Sciatic nerve (tissue), 2 donors: ENCODE results near the gene NR1I3. TPM values are rescaled to one million over a fixed set of nuclear protein-coding genes. Genes with fewer than 3 reads are reported as not detected.

Experiments
- ATAC-seq: fragments of 200-7000 bp; cut with Tn5 transposase; one replicate; pipeline ENCODE4 v1.9.1; 2020; ENCODE audit warnings: mild to moderate bottlenecking, moderate library complexity
- DNase-seq: peaks from one replicate; pipeline ENCODE4 v3.0.0-alpha.2; 2020; ENCODE audit warnings: low spot score
- intact Hi-C: fragments of 100-400 bp; cut with DNase I; formaldehyde crosslinking; loops from one replicate; pipeline ENCODE4 v1.14.2; 2022
- total RNA-seq: library from RNA; stranded (reverse); fragmentation: NEBNext Ultra II Directional; extraction: Animal tissue kit (Norgen Biotek cat#: 25700); gene quantifications from one replicate; pipeline ENCODE4 v1.2.1, GENCODE V29; 2021
- donor health status: DM: no; HTN: no; CAD: no.
- donor health status: DM: no; HTN: no; CAD: no.

NR1I3 gene
- total RNA-seq, 1 donor from 2014 or later: not detected

DNA sequence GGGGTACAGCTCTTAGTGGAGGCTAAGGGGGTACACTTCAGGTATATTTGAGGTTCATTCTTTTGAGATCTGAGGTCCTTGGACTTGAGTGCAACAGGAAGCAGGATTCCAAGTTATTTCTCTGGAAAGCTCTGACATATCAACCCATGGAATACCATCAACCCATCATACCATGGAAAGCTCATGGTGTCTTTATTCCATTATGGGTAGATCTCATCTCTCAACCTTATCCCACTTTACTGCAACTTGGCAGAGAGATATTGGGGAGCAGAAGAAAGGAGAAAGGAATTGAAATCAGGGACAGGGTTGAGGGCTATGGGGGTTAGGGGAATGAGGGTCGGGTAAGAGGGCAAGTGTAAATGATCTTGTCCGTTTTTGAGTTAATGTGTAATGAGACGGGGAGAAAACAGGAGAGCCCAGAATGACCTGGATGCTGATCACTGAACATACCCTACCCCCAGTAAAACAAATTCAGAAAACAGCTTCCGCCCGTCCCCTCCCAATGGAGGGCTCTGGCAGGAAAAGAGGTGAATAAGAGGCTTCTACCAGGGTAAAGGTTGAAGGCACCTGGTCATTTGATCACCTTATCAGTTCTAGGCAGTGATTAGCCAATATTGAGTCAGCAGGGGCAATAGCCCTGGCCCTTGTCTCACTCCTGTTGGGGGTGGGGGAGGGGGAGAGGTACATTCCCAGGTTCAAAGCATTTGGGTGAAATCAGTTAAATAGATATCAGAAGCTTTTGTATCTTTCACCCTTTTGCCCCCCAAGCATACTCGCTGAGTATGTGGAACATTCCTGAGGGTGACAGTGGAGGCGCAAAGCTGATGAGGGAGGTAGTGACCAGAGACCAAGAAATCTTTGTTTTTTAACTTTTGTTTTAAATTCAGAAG lies 14.0 kb downstream of the NR1I3 start:
- DNase-seq: peak; percentile 36
- ATAC-seq: no peak
- intact Hi-C loops: no loop called here

DNA sequence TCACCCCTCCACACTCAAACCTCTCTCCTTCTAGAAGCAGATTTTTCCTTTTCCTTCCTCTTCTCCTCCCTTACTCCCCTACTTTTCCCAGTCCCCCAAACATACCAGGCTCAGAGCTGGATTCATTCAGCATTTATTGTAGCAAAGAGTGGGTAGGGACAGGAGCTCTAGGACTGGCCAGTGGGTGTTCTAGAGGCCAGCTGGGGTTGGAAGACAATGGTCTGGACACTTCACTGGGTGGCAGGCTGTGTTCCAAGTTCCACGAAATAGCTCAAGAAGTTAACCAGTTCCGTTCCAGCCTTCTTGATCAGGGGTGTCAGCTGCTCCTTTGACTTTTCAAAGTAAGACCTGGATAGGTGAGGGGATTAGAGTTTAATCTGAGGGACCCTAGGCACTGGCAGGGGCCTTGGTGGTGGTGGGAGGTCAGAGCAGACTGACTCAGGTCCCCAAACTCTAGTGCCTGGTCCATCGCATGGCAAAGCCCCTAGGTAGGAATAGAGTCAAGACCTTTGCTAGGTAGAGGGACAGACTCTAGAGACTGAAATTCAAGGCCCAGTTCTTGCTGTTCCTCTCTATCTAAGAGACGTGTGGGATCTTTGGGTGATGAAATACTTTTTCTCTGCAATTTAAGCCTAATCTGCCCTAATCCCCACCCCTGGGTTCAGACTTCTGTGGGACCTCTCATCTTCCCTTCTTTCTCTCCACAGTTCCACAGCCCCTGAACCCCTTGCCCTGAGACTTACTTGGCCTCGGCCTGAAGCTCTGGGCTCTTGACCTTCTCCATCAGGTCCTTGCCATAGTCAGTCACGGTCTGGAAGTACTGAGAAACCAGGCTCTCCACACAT lies 15.6 kb downstream of the NR1I3 start:
- intact Hi-C loops: no loop called here
- peak; percentile 23 for DNase-seq
- no peak for ATAC-seq

DNA sequence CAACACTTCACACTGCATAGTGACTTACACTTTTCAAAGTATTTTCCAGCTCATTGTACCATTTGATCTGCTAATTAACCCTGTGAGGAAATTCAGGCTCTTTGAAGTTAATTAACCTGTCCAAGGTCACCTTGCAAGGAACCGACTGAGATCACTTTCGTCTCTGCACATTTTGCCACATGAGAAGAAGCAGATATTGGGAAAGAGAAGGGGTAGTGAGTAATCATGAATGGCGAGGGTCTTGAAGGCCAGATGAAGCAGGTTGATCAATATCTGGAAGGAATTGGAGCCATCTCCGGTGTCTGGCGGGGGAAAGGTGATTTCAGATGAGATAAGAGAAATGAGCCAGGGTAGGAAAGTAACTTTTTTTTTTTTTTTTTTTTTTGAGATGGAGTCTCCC lies 18.0 kb downstream of the NR1I3 start:
- intact Hi-C loops: no loop called here
- ATAC-seq: no peak
- DNase-seq: no peak

DNA sequence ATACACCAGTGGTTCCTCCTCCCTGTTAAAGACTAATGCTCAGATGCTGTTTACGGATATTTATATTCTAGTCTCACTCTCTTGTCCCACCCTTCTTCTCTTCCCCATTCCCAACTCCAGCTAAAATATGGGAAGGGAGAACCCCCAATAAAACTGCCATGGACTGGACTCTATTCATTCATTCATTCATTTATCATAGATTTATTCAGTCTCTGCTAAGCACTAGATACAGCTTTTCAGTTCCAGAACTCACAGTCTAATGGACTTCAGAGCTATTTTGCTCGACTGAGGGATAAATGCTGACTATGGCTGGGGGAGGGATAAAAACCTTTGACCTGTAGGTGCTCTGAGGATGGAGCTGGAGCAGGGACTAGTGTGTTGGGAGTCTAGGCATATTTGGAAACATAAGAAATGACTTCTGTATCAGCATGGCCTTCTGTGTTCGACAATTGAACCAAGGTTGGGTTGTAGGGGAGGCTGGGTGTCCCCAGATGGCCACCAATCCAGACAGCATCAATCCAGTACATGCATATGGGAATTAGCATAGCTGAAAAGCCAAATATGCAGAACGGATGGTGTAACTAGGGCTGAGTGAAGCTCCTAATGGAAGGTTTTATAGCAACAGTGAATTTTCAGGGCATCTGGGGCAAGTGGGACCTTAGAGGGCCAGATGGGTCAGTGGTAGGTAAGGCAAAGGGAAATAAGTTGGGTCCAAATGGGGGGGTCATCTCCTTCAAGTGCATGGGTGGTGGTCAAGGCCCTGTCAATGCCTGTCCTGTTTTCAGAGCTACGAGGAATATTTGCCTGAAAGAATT lies 18.7 kb downstream of the NR1I3 start:
- ATAC-seq (no peak), DNase-seq (no peak)
- intact Hi-C loops: no loop called here

DNA sequence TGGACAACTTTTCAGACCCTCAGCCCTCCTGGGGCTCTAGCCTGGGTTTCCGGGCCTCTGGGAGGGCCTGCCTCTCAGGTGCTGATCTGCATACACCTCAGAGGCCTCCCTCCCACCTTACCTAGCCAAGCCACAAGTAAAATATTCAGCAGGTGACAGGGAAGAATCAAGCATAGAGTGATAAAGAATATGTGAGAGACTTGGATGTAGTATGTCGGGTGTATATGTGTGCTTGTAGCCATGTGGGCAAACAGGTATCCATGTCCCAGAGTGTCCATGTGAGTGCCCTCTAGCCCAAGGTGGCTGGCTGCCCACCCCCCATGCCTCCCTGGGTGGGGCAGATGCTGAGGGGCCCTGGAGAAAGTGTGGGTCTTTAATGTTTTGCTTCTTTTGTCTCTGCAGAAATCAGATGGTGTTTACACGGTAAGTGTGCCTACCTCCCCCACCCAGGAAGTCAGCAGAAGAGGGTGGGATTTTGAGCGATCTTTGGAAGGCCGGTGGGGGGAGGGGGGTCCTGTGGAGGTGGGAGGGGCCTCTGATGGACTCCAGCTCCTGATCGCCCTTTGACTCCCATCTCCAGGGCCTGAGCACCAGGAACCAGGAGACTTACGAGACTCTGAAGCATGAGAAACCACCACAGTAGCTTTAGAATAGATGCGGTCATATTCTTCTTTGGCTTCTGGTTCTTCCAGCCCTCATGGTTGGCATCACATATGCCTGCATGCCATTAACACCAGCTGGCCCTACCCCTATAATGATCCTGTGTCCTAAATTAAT lies 19.5 kb downstream of the NR1I3 start:
- DNase-seq (no peak), ATAC-seq (no peak)
- intact Hi-C loops: no loop called here

DNA sequence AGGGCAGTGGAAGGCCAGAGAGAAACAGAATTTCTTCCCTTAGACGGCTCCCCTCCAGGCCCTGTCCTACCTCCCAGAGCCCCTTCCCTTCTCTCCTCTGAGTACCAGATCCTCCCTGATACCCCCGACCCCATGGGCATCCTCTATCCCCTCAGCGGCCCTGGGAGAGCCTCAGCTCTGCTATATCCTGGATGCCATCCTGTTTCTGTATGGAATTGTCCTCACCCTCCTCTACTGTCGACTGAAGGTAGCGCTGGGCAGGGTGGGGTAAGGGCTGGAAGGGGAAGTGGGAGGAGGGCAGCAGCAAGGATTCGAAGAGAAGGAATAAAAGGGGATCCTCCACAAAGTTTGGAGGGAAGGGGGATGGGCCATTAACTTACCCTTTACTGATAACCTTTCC lies 20.2 kb downstream of the NR1I3 start:
- ATAC-seq: peak; percentile 12
- intact Hi-C loops: no loop called here
- no peak for DNase-seq

DNA sequence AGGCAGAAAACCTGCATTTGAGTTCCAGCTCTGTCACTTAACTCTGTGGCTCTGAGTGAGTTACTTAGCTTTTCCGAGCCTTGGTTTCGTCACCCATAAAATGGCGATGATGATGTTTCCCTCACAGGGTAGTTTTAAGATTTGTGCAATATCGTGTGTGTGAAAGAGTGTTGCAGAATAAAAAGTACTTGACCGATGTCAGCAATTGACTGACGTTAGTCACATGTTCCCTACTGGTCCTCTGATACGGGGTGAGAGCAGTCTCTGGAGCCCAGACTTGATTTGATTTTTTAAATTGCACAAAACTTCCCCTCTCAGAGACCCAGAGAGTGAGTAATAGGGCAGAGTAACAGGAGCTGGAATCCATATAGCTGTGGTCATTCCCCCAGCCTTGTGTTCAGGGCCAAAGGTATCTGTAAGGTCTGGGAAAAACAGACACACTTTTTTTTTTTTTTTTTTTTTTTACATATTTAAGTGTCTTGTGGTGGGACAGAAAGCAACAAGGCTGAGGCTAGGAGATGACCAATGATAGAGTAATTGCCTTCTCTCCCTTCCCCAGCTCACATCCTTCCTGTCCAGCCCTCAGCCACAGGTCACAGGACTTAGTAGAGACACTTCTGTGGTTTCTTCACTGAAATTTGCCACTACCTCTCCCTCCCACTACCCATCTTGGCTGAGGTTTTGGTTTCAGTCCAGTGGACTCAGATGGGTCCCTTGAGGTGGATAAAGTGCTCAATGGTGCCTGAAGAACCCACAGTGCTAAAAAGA lies 20.9 kb downstream of the NR1I3 start:
- ATAC-seq (peak; percentile 72), DNase-seq (no peak)
- intact Hi-C loops: no loop called here

DNA sequence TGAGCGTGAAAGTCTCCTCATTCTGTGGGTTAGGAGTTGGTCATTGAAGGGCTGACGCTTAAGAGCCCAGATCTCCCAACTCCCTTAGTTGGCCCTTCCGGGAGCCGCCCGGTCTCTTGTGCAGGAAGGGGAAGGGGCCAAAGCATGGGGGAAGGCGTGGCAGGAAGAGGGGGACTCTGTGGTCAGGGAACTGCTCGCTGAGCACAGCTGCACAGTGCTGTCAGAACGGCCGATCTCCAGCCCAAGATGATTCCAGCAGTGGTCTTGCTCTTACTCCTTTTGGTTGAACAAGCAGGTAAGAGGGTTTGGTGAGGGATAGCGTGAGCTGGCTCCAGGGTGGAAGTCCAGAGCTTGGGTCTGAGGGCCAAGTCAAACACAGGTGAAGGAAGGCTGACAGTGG lies 22.9 kb downstream of the NR1I3 start, which contains the start of gene FCER1G:
FCER1G (plus strand) TSS at position 220 of the 400 bp plus-strand sequence; CDS start at position 247, 27 bp downstream.
- peak; percentile 75 for DNase-seq
- ATAC-seq: peak; percentile 61
- intact Hi-C loops: no loop called here

DNA sequence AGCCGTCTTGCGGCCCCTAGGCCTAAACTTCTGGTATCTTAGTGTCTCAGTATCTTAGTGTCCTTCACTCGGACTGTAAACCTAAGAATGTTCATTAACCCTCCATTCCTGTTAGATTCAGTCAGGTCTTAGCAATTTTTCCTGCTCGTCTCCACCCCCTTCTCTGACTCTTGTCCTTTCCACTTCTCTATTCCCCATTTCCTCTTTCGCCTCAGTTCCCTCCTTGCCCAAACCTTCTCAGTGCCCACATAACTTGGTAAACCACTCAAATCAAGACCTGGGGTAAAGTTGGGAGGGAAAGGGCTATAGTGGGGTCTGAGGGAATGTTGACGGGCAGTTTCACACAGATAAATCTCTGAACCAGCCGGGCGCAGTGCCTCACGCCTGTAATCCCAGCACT lies 23.6 kb downstream of the NR1I3 start:
- intact Hi-C loops: no loop called here
- no peak for ATAC-seq

DNA sequence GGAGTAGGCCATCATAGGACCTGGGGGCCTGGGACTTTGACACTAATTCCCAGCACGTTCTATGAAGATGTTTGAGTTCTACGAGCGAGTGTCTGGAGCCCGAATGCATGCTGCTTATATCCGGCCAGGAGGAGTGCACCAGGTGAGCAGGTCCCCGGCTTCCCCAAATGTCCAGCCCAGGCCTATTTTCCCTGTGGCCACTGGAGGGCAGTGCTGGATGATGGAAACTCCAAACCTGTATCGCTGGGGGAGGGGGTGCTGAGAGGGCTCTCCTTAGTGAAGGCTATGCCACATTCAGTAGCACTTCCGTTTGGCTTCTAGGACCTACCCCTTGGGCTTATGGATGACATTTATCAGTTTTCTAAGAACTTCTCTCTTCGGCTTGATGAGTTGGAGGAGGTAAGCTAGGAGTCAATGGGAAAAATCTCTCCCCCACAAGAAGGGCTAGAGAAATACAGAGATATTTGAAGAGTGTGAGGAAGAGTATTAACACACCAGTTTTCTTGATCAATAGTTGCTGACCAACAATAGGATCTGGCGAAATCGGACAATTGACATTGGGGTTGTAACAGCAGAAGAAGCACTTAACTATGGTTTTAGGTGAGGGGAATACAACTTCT lies 28.1 kb downstream of the NR1I3 start:
- peak; percentile 81 for ATAC-seq
- intact Hi-C loops: no loop called here
- peak; percentile 84 for DNase-seq

More for the DNA sequence above, 23.6 kb downstream of the NR1I3 start:
- no peak for DNase-seq

DNA sequence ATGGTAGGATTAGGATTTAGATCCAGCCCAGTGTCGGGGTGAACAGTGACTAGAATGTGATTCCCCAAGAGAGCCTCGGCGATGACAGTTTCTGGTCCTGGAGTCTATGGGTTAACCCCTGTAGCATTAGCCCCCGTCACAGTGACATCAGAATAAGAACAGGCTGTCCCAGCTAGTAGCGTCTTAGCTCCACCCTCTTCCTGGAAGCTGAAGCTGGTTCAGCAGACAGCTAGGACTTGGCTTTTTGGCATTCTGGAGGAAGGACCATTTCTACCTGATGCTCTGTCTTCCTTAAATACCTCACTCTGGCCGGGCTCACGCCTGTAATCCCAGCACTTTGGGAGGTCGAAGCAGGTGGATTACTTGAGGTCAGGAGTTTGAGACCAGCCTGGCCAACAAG lies 30.8 kb downstream of the NR1I3 start:
- intact Hi-C loops: no loop called here
- ATAC-seq: no peak
- DNase-seq: no peak

DNA sequence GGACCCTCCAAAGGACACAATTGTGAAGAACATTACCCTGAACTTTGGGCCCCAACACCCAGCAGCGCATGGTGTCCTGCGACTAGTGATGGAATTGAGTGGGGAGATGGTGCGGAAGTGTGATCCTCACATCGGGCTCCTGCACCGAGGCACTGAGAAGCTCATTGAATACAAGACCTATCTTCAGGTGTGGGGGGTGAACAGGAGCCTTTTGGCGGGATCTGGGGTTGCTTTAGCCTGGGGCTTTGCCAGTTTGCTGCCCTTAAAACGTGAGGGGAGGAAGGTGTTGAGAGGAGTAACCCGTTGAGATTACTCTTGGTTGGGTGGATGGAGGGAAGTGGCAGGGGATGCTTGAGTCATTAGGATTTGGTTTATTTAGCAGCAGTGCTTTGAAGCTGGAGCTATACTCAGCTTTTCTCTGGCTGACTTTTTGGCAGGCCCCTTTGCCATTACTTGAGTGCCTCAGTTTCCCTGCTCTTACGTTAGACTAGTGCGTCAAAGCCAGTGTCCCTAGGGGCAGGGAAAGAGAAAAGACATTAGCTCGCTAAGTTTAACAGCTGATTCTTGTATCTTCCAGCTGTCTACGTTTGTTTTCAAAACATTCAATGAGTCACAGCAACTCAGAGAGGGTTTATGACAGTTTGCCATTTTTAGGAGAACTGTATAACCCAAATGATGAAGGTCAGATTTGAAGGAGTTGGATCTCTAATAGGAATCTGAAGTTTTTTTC lies 31.4 kb downstream of the NR1I3 start:
- no peak for ATAC-seq
- intact Hi-C loops: no loop called here
- no peak for DNase-seq

DNA sequence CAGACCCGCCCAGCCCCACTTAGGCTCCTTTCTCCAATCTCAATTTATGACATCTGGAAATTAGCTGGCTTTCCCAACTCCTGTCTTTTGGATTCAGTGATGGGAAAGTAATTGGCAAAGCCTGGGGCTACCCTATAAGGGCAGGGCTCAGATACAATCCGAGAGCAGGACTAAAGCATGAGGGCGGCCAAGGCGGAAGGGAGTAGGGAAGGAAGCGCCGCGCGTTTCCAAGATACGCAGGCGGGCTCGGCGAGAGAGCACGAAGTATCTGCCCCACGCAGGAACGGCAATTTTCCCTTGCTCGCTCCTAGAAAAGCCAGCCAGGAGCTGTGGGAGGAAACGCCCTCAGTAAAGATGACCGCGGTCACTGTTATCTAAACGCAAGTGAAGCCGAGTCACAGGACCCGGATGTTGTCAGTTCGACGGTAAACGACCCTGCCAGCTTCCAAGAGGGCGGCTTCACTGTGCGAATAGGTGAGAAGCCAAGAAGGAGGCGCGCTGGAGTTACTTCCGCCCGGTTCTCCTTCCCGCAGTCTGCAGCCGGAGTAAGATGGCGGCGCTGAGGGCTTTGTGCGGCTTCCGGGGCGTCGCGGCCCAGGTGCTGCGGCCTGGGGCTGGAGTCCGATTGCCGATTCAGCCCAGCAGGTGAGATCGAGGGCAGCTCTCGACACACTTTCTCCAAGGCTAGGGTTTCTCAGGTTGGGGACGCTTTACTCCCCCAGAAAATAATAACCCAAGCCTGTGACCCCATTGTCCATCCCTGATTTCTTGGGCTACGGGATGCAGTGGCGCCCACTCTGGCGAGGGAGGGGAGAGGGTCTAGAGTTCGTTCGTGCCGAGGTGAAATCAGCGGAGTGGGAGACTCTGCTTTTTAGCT lies 35.9 kb downstream of the NR1I3 start, which contains the start of gene NDUFS2:
NDUFS2 (plus strand) TSS at position 532 of the 877 bp plus-strand sequence; CDS start at position 551, 19 bp downstream.
- ATAC-seq: peak; percentile 95
- intact Hi-C loops: no loop called here
- DNase-seq: peak; percentile 98

DNA sequence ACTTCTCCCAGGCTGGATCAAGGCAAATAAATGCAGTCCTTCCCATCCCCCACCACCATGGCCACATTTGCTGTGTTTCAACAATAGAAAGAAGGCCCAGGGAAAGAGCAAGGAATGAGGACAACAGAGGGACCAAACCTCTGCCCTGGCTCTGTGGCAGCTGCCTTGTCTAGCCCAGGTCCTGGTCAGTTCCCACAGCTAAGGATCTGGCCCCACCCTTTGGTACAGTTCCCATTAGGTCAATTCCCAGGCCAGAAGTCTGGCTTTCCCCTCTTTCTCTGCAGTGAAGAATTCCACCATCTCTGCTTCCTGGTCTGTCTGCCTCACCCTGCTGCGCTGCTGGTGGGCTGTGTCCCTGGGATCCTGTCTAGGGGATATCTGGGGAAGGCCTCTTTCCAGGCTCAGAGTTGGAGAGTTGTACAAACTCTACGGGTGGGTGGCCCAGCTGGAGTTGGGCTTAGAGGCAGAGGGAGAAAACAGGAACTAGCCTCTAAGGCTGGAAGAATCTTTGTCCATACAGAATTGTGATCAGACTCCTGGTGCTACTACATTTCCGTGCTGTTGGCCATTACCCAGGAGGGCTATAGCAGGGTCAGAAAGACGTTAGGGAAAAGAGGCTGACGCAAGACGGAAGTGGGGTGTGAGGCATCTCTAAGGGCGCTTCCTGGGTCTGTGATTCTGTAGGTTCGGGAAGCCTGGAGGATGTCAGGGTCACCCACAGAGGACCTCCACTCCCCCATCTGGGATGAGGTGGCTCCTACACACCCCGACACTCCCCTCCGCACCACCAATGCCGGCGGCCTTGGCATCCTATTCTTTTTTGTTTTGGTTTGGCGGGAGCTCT lies 36.8 kb downstream of the NR1I3 start:
- peak; percentile 66 for ATAC-seq
- intact Hi-C loops: no loop called here
- DNase-seq: peak; percentile 78
